MM.1S (cell line): ENCODE measurements around the gene KLF6.

Source experiments
- CTCF ChIP-seq: fragments of 300-600 bp; sonication (generic); IDR thresholded peaks from 2 replicates; pipeline ENCODE4 v1.5.1; 2016; ENCODE audit warnings: antibody characterized with exemption, low read length, mixed read lengths
- EZH2 ChIP-seq: fragments of 300-600 bp; sonication (generic); optimal IDR thresholded peaks from 2 replicates; pipeline ENCODE3; 2017; ENCODE audit warnings: low read depth, mild to moderate bottlenecking, antibody characterized with exemption, low read length, mixed read lengths
- EZH2phosphoT487 ChIP-seq: fragments of 300-600 bp; sonication (generic); IDR thresholded peaks from 2 replicates; pipeline ENCODE4 v1.6.1; 2018; ENCODE audit warnings: antibody characterized with exemption, low read length

GRCh38 chr10:3757250-3757637 is 27.8 kb downstream of the KLF6 start:
- no peak for TF ChIP-seq CTCF
- TF ChIP-seq EZH2 = no peak
- TF ChIP-seq EZH2phosphoT487 = no peak
